WTC11 (cell line): ENCODE measurements around the gene ELP4. TPM values are rescaled to one million over a fixed set of nuclear protein-coding genes. Genes with fewer than 3 reads are reported as not detected.

Experiments
- ATAC-seq: fragments of 200-7000 bp; cut with Tn5 transposase; 2 replicates; pipeline ENCODE4 v1.10.0; 2021; ENCODE audit warnings: mild to moderate bottlenecking, moderate library complexity
- CTCF ChIA-PET: fragments of 300-600 bp; sonication (Branson Sonifier 250); formaldehyde crosslinking; loops from one replicate; lab custom pipeline; 2021; ENCODE audit warnings: antibody characterized with exemption; lab: Charles Lee
- POLR2A ChIA-PET: fragments of 350-600 bp; sonication (Branson Sonifier 250); formaldehyde crosslinking; loops from one replicate; lab custom pipeline; 2021; ENCODE audit warnings: antibody characterized with exemption; lab: Charles Lee
- DNase-seq: peaks from one replicate; pipeline ENCODE4 v3.0.0; 2021; ENCODE audit warnings: low spot score
- H3K27ac Mint-ChIP-seq: 2 replicates; pipeline ENCODE4 v1.8.0; 2021; ENCODE audit warnings: mixed read lengths
- H3K27me3 Mint-ChIP-seq: 2 replicates; pipeline ENCODE4 v1.8.0; 2021; ENCODE audit warnings: low read depth, mild to moderate bottlenecking, moderate library complexity, mixed read lengths
- H3K36me3 Mint-ChIP-seq: 2 replicates; pipeline ENCODE4 v1.8.0; 2021; ENCODE audit warnings: mixed read lengths
- H3K4me1 Mint-ChIP-seq: 2 replicates; pipeline ENCODE4 v1.8.0; 2022; ENCODE audit warnings: mixed read lengths
- H3K4me3 Mint-ChIP-seq: 2 replicates; pipeline ENCODE4 v1.8.0; 2021; ENCODE audit warnings: mild to moderate bottlenecking, moderate library complexity, mixed read lengths
- H3K9me3 Mint-ChIP-seq: 2 replicates; pipeline ENCODE4 v1.8.0; 2021; ENCODE audit warnings: mixed read lengths
- ATF1 ChIP-seq: sonication (generic); formaldehyde crosslinking; IDR thresholded peaks from 2 replicates; pipeline ENCODE4 v1.8.1; 2023; ENCODE audit warnings: mild to moderate bottlenecking, moderate library complexity, missing genetic modification reagents
- ELF4 ChIP-seq: sonication (generic); formaldehyde crosslinking; IDR thresholded peaks from 2 replicates; pipeline ENCODE4 v1.8.1; 2022; ENCODE audit warnings: low read depth, mild to moderate bottlenecking, moderate library complexity, missing genetic modification reagents
- MYBL2 ChIP-seq: sonication (generic); formaldehyde crosslinking; IDR thresholded peaks from 2 replicates; pipeline ENCODE4 v1.8.1; 2023; ENCODE audit warnings: mild to moderate bottlenecking, moderate library complexity, missing genetic modification reagents
- RELA ChIP-seq: sonication (generic); formaldehyde crosslinking; IDR thresholded peaks from 2 replicates; pipeline ENCODE4 v1.8.1; 2022; ENCODE audit warnings: missing genetic modification reagents, mild to moderate bottlenecking, borderline replicate concordance
- SMAD3 ChIP-seq: sonication (generic); formaldehyde crosslinking; IDR thresholded peaks from 2 replicates; pipeline ENCODE4 v1.8.0; 2022; ENCODE audit warnings: missing genetic modification reagents, mild to moderate bottlenecking, borderline replicate concordance
- SP1 ChIP-seq: sonication (generic); formaldehyde crosslinking; conservative IDR thresholded peaks from 2 replicates; pipeline ENCODE4 v1.8.1; 2022; ENCODE audit warnings: missing genetic modification reagents
- TEAD4 ChIP-seq: sonication (generic); formaldehyde crosslinking; IDR thresholded peaks from 2 replicates; pipeline ENCODE4 v1.8.0; 2022; ENCODE audit warnings: mild to moderate bottlenecking, missing genetic modification reagents
- ZNF138 ChIP-seq: sonication (generic); formaldehyde crosslinking; conservative IDR thresholded peaks from 2 replicates; pipeline ENCODE4 v1.8.1; 2022; ENCODE audit warnings: mild to moderate bottlenecking, moderate library complexity, missing genetic modification reagents
- ZNF396 ChIP-seq: fragments of 250-450 bp; sonication (Bioruptor Pico); IDR thresholded peaks from 2 replicates; pipeline ENCODE4 v1.8.0; 2021; ENCODE audit warnings: mild to moderate bottlenecking, moderate library complexity, borderline replicate concordance
- total RNA-seq: library from RNA; stranded (reverse); gene quantifications from 3 replicates; pipeline ENCODE4 v1.2.3, GENCODE V29; 2021
- TF ChIP-seq, protein P1 (sequence below): sonication (generic); formaldehyde crosslinking; IDR thresholded peaks from 2 replicates; pipeline ENCODE4 v1.8.1; 2022; ENCODE audit warnings: mild to moderate bottlenecking, moderate library complexity, missing genetic modification reagents
- TF ChIP-seq, protein P2 (sequence below): sonication (generic); formaldehyde crosslinking; IDR thresholded peaks from 2 replicates; pipeline ENCODE4 v1.8.1; 2023; ENCODE audit warnings: mild to moderate bottlenecking, missing genetic modification reagents
- TF ChIP-seq, protein P3 (sequence below): sonication (generic); formaldehyde crosslinking; IDR thresholded peaks from 2 replicates; pipeline ENCODE4 v1.8.1; 2022; ENCODE audit warnings: mild to moderate bottlenecking, missing genetic modification reagents, moderate library complexity, borderline replicate concordance
- TF ChIP-seq, protein P4 (sequence below): sonication (generic); formaldehyde crosslinking; IDR thresholded peaks from 2 replicates; pipeline ENCODE4 v1.8.1; 2023; ENCODE audit warnings: mild to moderate bottlenecking, missing genetic modification reagents, borderline replicate concordance
- TF ChIP-seq, protein P5 (sequence below): fragments of 250-450 bp; sonication (Bioruptor Pico); IDR thresholded peaks from 2 replicates; pipeline ENCODE4 v1.9.0; 2021; ENCODE audit warnings: mild to moderate bottlenecking
- TF ChIP-seq, protein P6 (sequence below): sonication (generic); formaldehyde crosslinking; IDR thresholded peaks from 2 replicates; pipeline ENCODE4 v1.8.0; 2023; ENCODE audit warnings: missing genetic modification reagents, mild to moderate bottlenecking, borderline replicate concordance
- TF ChIP-seq, protein P7 (sequence below): fragments of 200-600 bp; IDR thresholded peaks from 2 replicates; pipeline ENCODE4 v1.8.0; 2022; ENCODE audit warnings: antibody characterized with exemption
- TF ChIP-seq, protein P8 (sequence below): sonication (generic); formaldehyde crosslinking; IDR thresholded peaks from 2 replicates; pipeline ENCODE4 v1.8.0; 2023; ENCODE audit warnings: mild to moderate bottlenecking, missing genetic modification reagents

Gene ELP4
- total RNA-seq, 1 experiment from 2014 or later: 14.6 TPM

DNA sequence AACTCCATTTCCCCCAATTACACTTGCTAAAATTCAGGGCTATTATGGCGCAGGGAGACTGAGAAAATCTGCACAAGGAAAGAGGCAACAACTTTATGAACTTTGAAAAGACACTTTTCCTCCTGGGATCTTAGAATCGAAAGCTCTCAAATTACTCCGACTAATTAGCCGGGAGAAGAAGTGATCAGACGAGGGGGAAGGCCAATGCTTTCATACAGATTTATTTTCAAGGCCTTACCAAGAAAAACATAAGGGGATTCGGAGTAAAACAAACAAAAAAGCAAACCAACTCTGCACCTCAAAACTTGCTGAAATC lies 299.9 kb downstream of the ELP4 start:
- ChIA-PET POLR2A (no interaction called here), CTCF (interaction anchor here (1.4 to 1.6 kb wide), 4 partner anchors 10 to 198 kb away, joined by 3 to 15 read pairs (median 6); no protein-coding TSS in a partner anchor)
- no peak for TF ChIP-seq TEAD4 (CRISPR knock-in tag)
- TF ChIP-seq RELA: no peak
- TF ChIP-seq, protein P1, sequence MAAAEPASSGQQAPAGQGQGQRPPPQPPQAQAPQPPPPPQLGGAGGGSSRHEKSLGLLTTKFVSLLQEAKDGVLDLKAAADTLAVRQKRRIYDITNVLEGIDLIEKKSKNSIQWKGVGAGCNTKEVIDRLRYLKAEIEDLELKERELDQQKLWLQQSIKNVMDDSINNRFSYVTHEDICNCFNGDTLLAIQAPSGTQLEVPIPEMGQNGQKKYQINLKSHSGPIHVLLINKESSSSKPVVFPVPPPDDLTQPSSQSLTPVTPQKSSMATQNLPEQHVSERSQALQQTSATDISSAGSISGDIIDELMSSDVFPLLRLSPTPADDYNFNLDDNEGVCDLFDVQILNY (CRISPR knock-in tag): no peak
- TF ChIP-seq, protein P2, sequence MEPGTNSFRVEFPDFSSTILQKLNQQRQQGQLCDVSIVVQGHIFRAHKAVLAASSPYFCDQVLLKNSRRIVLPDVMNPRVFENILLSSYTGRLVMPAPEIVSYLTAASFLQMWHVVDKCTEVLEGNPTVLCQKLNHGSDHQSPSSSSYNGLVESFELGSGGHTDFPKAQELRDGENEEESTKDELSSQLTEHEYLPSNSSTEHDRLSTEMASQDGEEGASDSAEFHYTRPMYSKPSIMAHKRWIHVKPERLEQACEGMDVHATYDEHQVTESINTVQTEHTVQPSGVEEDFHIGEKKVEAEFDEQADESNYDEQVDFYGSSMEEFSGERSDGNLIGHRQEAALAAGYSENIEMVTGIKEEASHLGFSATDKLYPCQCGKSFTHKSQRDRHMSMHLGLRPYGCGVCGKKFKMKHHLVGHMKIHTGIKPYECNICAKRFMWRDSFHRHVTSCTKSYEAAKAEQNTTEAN (CRISPR knock-in tag): no peak
- TF ChIP-seq, protein P3, sequence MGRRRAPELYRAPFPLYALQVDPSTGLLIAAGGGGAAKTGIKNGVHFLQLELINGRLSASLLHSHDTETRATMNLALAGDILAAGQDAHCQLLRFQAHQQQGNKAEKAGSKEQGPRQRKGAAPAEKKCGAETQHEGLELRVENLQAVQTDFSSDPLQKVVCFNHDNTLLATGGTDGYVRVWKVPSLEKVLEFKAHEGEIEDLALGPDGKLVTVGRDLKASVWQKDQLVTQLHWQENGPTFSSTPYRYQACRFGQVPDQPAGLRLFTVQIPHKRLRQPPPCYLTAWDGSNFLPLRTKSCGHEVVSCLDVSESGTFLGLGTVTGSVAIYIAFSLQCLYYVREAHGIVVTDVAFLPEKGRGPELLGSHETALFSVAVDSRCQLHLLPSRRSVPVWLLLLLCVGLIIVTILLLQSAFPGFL (CRISPR knock-in tag): no peak
- TF ChIP-seq, protein P4, sequence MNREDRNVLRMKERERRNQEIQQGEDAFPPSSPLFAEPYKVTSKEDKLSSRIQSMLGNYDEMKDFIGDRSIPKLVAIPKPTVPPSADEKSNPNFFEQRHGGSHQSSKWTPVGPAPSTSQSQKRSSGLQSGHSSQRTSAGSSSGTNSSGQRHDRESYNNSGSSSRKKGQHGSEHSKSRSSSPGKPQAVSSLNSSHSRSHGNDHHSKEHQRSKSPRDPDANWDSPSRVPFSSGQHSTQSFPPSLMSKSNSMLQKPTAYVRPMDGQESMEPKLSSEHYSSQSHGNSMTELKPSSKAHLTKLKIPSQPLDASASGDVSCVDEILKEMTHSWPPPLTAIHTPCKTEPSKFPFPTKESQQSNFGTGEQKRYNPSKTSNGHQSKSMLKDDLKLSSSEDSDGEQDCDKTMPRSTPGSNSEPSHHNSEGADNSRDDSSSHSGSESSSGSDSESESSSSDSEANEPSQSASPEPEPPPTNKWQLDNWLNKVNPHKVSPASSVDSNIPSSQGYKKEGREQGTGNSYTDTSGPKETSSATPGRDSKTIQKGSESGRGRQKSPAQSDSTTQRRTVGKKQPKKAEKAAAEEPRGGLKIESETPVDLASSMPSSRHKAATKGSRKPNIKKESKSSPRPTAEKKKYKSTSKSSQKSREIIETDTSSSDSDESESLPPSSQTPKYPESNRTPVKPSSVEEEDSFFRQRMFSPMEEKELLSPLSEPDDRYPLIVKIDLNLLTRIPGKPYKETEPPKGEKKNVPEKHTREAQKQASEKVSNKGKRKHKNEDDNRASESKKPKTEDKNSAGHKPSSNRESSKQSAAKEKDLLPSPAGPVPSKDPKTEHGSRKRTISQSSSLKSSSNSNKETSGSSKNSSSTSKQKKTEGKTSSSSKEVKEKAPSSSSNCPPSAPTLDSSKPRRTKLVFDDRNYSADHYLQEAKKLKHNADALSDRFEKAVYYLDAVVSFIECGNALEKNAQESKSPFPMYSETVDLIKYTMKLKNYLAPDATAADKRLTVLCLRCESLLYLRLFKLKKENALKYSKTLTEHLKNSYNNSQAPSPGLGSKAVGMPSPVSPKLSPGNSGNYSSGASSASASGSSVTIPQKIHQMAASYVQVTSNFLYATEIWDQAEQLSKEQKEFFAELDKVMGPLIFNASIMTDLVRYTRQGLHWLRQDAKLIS: no peak
- TF ChIP-seq SMAD3 (CRISPR knock-in tag): no peak
- no peak for TF ChIP-seq ATF1 (CRISPR knock-in tag)
- TF ChIP-seq, protein P5, sequence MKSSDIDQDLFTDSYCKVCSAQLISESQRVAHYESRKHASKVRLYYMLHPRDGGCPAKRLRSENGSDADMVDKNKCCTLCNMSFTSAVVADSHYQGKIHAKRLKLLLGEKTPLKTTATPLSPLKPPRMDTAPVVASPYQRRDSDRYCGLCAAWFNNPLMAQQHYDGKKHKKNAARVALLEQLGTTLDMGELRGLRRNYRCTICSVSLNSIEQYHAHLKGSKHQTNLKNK: no peak
- no peak for TF ChIP-seq ZNF138 (CRISPR knock-in tag)
- no peak for TF ChIP-seq ZNF396
- no peak for TF ChIP-seq SP1 (CRISPR knock-in tag)
- TF ChIP-seq, protein P6, sequence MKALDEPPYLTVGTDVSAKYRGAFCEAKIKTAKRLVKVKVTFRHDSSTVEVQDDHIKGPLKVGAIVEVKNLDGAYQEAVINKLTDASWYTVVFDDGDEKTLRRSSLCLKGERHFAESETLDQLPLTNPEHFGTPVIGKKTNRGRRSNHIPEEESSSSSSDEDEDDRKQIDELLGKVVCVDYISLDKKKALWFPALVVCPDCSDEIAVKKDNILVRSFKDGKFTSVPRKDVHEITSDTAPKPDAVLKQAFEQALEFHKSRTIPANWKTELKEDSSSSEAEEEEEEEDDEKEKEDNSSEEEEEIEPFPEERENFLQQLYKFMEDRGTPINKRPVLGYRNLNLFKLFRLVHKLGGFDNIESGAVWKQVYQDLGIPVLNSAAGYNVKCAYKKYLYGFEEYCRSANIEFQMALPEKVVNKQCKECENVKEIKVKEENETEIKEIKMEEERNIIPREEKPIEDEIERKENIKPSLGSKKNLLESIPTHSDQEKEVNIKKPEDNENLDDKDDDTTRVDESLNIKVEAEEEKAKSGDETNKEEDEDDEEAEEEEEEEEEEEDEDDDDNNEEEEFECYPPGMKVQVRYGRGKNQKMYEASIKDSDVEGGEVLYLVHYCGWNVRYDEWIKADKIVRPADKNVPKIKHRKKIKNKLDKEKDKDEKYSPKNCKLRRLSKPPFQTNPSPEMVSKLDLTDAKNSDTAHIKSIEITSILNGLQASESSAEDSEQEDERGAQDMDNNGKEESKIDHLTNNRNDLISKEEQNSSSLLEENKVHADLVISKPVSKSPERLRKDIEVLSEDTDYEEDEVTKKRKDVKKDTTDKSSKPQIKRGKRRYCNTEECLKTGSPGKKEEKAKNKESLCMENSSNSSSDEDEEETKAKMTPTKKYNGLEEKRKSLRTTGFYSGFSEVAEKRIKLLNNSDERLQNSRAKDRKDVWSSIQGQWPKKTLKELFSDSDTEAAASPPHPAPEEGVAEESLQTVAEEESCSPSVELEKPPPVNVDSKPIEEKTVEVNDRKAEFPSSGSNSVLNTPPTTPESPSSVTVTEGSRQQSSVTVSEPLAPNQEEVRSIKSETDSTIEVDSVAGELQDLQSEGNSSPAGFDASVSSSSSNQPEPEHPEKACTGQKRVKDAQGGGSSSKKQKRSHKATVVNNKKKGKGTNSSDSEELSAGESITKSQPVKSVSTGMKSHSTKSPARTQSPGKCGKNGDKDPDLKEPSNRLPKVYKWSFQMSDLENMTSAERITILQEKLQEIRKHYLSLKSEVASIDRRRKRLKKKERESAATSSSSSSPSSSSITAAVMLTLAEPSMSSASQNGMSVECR (CRISPR knock-in tag): no peak
- no peak for TF ChIP-seq ELF4 (CRISPR knock-in tag)
- TF ChIP-seq, protein P7, sequence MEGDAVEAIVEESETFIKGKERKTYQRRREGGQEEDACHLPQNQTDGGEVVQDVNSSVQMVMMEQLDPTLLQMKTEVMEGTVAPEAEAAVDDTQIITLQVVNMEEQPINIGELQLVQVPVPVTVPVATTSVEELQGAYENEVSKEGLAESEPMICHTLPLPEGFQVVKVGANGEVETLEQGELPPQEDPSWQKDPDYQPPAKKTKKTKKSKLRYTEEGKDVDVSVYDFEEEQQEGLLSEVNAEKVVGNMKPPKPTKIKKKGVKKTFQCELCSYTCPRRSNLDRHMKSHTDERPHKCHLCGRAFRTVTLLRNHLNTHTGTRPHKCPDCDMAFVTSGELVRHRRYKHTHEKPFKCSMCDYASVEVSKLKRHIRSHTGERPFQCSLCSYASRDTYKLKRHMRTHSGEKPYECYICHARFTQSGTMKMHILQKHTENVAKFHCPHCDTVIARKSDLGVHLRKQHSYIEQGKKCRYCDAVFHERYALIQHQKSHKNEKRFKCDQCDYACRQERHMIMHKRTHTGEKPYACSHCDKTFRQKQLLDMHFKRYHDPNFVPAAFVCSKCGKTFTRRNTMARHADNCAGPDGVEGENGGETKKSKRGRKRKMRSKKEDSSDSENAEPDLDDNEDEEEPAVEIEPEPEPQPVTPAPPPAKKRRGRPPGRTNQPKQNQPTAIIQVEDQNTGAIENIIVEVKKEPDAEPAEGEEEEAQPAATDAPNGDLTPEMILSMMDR: no peak
- TF ChIP-seq, protein P8, sequence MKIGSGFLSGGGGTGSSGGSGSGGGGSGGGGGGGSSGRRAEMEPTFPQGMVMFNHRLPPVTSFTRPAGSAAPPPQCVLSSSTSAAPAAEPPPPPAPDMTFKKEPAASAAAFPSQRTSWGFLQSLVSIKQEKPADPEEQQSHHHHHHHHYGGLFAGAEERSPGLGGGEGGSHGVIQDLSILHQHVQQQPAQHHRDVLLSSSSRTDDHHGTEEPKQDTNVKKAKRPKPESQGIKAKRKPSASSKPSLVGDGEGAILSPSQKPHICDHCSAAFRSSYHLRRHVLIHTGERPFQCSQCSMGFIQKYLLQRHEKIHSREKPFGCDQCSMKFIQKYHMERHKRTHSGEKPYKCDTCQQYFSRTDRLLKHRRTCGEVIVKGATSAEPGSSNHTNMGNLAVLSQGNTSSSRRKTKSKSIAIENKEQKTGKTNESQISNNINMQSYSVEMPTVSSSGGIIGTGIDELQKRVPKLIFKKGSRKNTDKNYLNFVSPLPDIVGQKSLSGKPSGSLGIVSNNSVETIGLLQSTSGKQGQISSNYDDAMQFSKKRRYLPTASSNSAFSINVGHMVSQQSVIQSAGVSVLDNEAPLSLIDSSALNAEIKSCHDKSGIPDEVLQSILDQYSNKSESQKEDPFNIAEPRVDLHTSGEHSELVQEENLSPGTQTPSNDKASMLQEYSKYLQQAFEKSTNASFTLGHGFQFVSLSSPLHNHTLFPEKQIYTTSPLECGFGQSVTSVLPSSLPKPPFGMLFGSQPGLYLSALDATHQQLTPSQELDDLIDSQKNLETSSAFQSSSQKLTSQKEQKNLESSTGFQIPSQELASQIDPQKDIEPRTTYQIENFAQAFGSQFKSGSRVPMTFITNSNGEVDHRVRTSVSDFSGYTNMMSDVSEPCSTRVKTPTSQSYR (CRISPR knock-in tag): no peak
- no peak for TF ChIP-seq MYBL2
- H3K27ac Mint-ChIP-seq: no peak overlapping the region
- peaks cover 100% of the 10 kb centered on the region for H3K27me3 Mint-ChIP-seq
- ATAC-seq (no peak), DNase-seq (no peak)
- H3K36me3 Mint-ChIP-seq: no peaks in the 10 kb centered on the region
- H3K4me3 Mint-ChIP-seq: peak overlapping the region; percentile 63
- H3K9me3 Mint-ChIP-seq: no peaks in the 10 kb centered on the region
- H3K4me1 Mint-ChIP-seq: peaks cover 68% of the 10 kb centered on the region
